Right lobe of liver (tissue), 6 donors: Measurements from ENCODE around the gene PTMA. TPM values are rescaled to one million over a fixed set of nuclear protein-coding genes. Genes with fewer than 3 reads are reported as not detected.

Experiments used
- ATAC-seq, 4 donors: fragments of 200-7000 bp; cut with Tn5 transposase; one replicate each; pipeline ENCODE4 v1.9.1; 2020; ENCODE audit warnings: mild to moderate bottlenecking in 4 of 4, moderate library complexity in 4 of 4
- DNase-seq, 3 donors: peaks; one replicate each; pipeline ENCODE4 v3.0.0-alpha.2; 2020
- H3K27ac ChIP-seq, 3 donors: fragments of 200-600 bp; one replicate each; pipeline ENCODE4 v1.8.0; 2022
- H3K27me3 ChIP-seq, 2 donors: fragments of 200-600 bp; one replicate each; pipeline ENCODE4 v1.8.0; 2022
- H3K36me3 ChIP-seq, 4 donors: fragments of 200-600 bp; sonication (generic) in 1 of 4; one replicate each; pipeline versions ENCODE4 v1.5.1 to v1.8.0; 2017 to 2022; ENCODE audit warnings: control low read depth in 1 of 4
- H3K4me1 ChIP-seq, 4 donors: fragments of 200-600 bp; sonication (generic) in 1 of 4; one replicate each; pipeline versions ENCODE4 v1.5.1 to v1.8.0; 2017 to 2022; ENCODE audit warnings: control low read depth in 1 of 4
- H3K4me3 ChIP-seq, 3 donors: fragments of 200-600 bp; one replicate each; pipeline ENCODE4 v1.8.0; 2022
- H3K9me3 ChIP-seq, 4 donors: fragments of 200-600 bp; sonication (generic) in 1 of 4; one replicate each; pipeline versions ENCODE4 v1.5.1 to v1.8.0; 2017 to 2022; ENCODE audit warnings: control low read depth in 1 of 4
- CTCF ChIP-seq, 4 donors: fragments of 200-600 bp in 3 of 4; fragments of 450-650 bp in 1 of 4; IDR thresholded peaks; one replicate each; pipeline versions ENCODE4 v1.5.1 to v1.8.0; 2016 to 2022; ENCODE audit warnings: antibody characterized with exemption in 4 of 4, mild to moderate bottlenecking in 2 of 4
- POLR2A ChIP-seq: fragments of 450-650 bp; IDR thresholded peaks from one replicate; pipeline ENCODE4 v1.6.1; 2017; ENCODE audit warnings: antibody characterized with exemption, mild to moderate bottlenecking
- WGBS: methylation state at CpG from one replicate; pipeline ENCODE4 v1.1.6; 2018; ENCODE audit warnings: low coverage, low lambda C conversion rate; ENCODE audit not compliant: insufficient coverage; ENCODE audit errors: missing lambda C conversion rate; 5-methylcytosine and 5-hydroxymethylcytosine counted together
- intact Hi-C, 2 donors: fragments of 100-400 bp; cut with DNase I; formaldehyde crosslinking; loops; one replicate each; pipeline versions ENCODE4 v1.11.2 to v1.14.1; 2022
- total RNA-seq, 6 experiments: library from RNA; depleted of rRNA in 2 of 6; stranded (reverse); fragments of >200 nt in 2 of 6; fragmentation: NEBNext Ultra II Directional in 3 of 6; extraction: Animal tissue kit (Norgen Biotek cat#: 25700) in 3 of 6; gene quantifications; one replicate each; pipeline versions ENCODE4 v1.1.0 to v1.2.4, GENCODE V29; 2016 to 2023
- donor health status: DM: no; HTN: yes; CAD: no.
- donor health status: DM: no; HTN: no; CAD: no.
- donor health status: DM: no; HTN: no; CAD: no.
- donor health status: DM: no; HTN: yes; CAD: no.
- donor health status: DM: no; HTN: yes; CAD: no.

The PTMA gene
- total RNA-seq, 6 experiments from 2014 or later: 180 to 373 (median 252) TPM

GRCh38 chr2:231706731-231707624 is 1.3 kb upstream of the PTMA start:
- H3K4me1 ChIP-seq: peaks cover 0 to 26% (median 12%) of the 10 kb centered on the region in 4 donors
- H3K36me3 ChIP-seq: peaks cover 0 to 4% (median 1%) of the 10 kb centered on the region in 4 donors
- peak overlapping the region; percentile 82 to 97 (median 89) for H3K4me3 ChIP-seq
- TF ChIP-seq CTCF (IDR thresholded peaks at IDR 0.05): peak; percentile 76 to 95 (median 88)
- TF ChIP-seq POLR2A: peak; percentile 85
- no peaks in the 10 kb centered on the region for H3K27me3 ChIP-seq
- intact Hi-C loops: no loop called here
- under 1% methylated on average over 46 of the region's 66 CpGs for WGBS
- ATAC-seq (peak; percentile 62 to 70 (median 64)), DNase-seq (peak; percentile 97 to 99 (median 98))
- peak overlapping the region; percentile 99 to 100 (median 100) for H3K27ac ChIP-seq
- no peaks in the 10 kb centered on the region for H3K9me3 ChIP-seq

GRCh38 chr2:231707625-231707926 is 749 bp upstream of the PTMA start:
- no CpG with 5 or more reads among the region's 30 CpGs for WGBS
- Histone ChIP-seq H3K27me3 (no peaks in the 10 kb centered on the region), H3K4me3 (peak overlapping the region; percentile 82 to 97 (median 89)), H3K36me3 (peaks cover 0 to 10% (median 4%) of the 10 kb centered on the region in 4 donors), H3K9me3 (no peaks in the 10 kb centered on the region), H3K27ac (peak overlapping the region; percentile 99 to 100 (median 100)), H3K4me1 (peaks cover 0 to 26% (median 11%) of the 10 kb centered on the region in 4 donors)
- intact Hi-C loops: no loop called here
- ATAC-seq (peak in 3 of 4 donors; percentile 0 to 1 (median 0)), DNase-seq (no peak)
- TF ChIP-seq CTCF (IDR thresholded peaks at IDR 0.05) (no peak), POLR2A (peak; percentile 83)

GRCh38 chr2:231708773-231709635 is 679 bp downstream of the PTMA start:
- Histone ChIP-seq H3K27ac (peak overlapping the region; percentile 91 to 100 (median 96)), H3K27me3 (no peaks in the 10 kb centered on the region), H3K4me1 (peaks cover 0 to 27% (median 13%) of the 10 kb centered on the region in 4 donors), H3K4me3 (peak overlapping the region; percentile 71 to 97 (median 94)), H3K36me3 (peaks cover 0 to 11% (median 4%) of the 10 kb centered on the region in 4 donors), H3K9me3 (no peaks in the 10 kb centered on the region)
- ATAC-seq (peak in 1 of 4 donors; percentile 1), DNase-seq (peak in 2 of 3 donors; percentile 63 to 77)
- intact Hi-C loops: no loop called here
- WGBS: 0% methylated on average over 22 of the region's 118 CpGs
- TF ChIP-seq CTCF (IDR thresholded peaks at IDR 0.05) (peak in 3 of 4 donors; percentile 0 to 35 (median 24)), POLR2A (no peak)

GRCh38 chr2:231709636-231709980 is 1.3 kb downstream of the PTMA start:
- Histone ChIP-seq H3K4me3 (peak overlapping the region; percentile 71 to 97 (median 94)), H3K4me1 (peaks cover 0 to 27% (median 13%) of the 10 kb centered on the region in 4 donors), H3K27ac (peak overlapping the region; percentile 91 to 100 (median 96)), H3K36me3 (peaks cover 0 to 11% (median 4%) of the 10 kb centered on the region in 4 donors), H3K9me3 (no peaks in the 10 kb centered on the region), H3K27me3 (no peaks in the 10 kb centered on the region)
- peak; percentile 61 to 80 (median 74) for DNase-seq
- ATAC-seq: peak in 1 of 4 donors; percentile 2
- no CpG with 5 or more reads among the region's 33 CpGs for WGBS
- TF ChIP-seq CTCF (IDR thresholded peaks at IDR 0.05): no peak
- no peak for TF ChIP-seq POLR2A
- intact Hi-C loops: no loop called here
